Keratinocyte (primary cell): ENCODE measurements around the gene ATP2B2. TPM values are rescaled to one million over a fixed set of nuclear protein-coding genes. Genes with fewer than 3 reads are reported as not detected.

ENCODE experiments used
- DNase-seq: peaks from one replicate; pipeline ENCODE4 v3.0.0-alpha.2; 2011; ENCODE audit warnings: low read depth, missing footprints, low spot score
- FAIRE-seq: peaks from 2 replicates; lab custom pipeline; 2011; peaks lifted over from hg19 to GRCh38; lab: Jason Lieb, UNC
- H2AFZ ChIP-seq: 2 replicates; pipeline ENCODE4 v1.6.0; 2012; ENCODE audit warnings: low read length, control low read depth, inconsistent platforms; ENCODE audit not compliant: control insufficient read depth
- H3K27ac ChIP-seq: 2 replicates; pipeline ENCODE4 v1.5.1; 2011; ENCODE audit warnings: low read length; ENCODE audit not compliant: control insufficient read depth, insufficient read depth
- H3K27me3 ChIP-seq: 3 replicates; pipeline ENCODE4 v1.6.0; 2011; ENCODE audit warnings: low read length; ENCODE audit not compliant: control insufficient read depth, insufficient read depth; ENCODE audit errors: extremely low read depth
- H3K36me3 ChIP-seq, 2 experiments: 2 replicates in 1 of 2; 3 replicates in 1 of 2; pipeline ENCODE4 v1.5.1; 2011; ENCODE audit warnings: low read length in 2 of 2, mild to moderate bottlenecking in 1 of 2; ENCODE audit not compliant: control insufficient read depth in 2 of 2, insufficient read depth in 2 of 2; ENCODE audit errors: extremely low read depth in 1 of 2
- H3K4me1 ChIP-seq: 3 replicates; pipeline ENCODE4 v1.5.1; 2011; ENCODE audit warnings: low read length; ENCODE audit not compliant: control insufficient read depth, insufficient read depth; ENCODE audit errors: extremely low read depth
- H3K4me2 ChIP-seq: 3 replicates; pipeline ENCODE4 v1.6.0; 2011; ENCODE audit warnings: low read depth, low read length; ENCODE audit not compliant: control insufficient read depth, insufficient read depth; ENCODE audit errors: extremely low read depth
- H3K4me3 ChIP-seq, 3 experiments: fragments of 200-600 bp in 1 of 3; sonication (generic) in 1 of 3; 2 replicates in 2 of 3; 3 replicates in 1 of 3; pipeline ENCODE4 v1.5.1; 2011 to 2016; ENCODE audit warnings: low read length in 3 of 3, mild to moderate bottlenecking in 3 of 3, control low read depth in 2 of 3, inconsistent platforms in 1 of 3, low read depth in 1 of 3, mixed read lengths in 1 of 3, mixed run types in 1 of 3, moderate library complexity in 1 of 3; ENCODE audit not compliant: control insufficient read depth in 2 of 3, insufficient read depth in 2 of 3; ENCODE audit errors: extremely low read depth in 1 of 3
- H3K79me2 ChIP-seq: 2 replicates; pipeline ENCODE4 v1.6.0; 2012; ENCODE audit warnings: low read length; ENCODE audit not compliant: control insufficient read depth, insufficient read depth
- H3K9ac ChIP-seq: 3 replicates; pipeline ENCODE4 v1.6.0; 2011; ENCODE audit warnings: low read length; ENCODE audit not compliant: control insufficient read depth, insufficient read depth; ENCODE audit errors: extremely low read depth
- H3K9me1 ChIP-seq: 3 replicates; pipeline ENCODE4 v1.6.0; 2011; ENCODE audit warnings: low read length; ENCODE audit not compliant: control insufficient read depth, insufficient read depth; ENCODE audit errors: extremely low read depth
- H3K9me3 ChIP-seq: 2 replicates; pipeline ENCODE4 v1.5.1; 2012; ENCODE audit warnings: low read depth, low read length; ENCODE audit not compliant: control insufficient read depth
- H4K20me1 ChIP-seq: 3 replicates; pipeline ENCODE4 v1.6.0; 2011; ENCODE audit warnings: low read length; ENCODE audit not compliant: control insufficient read depth, insufficient read depth; ENCODE audit errors: extremely low read depth
- EZH2 ChIP-seq: IDR thresholded peaks from one replicate; pipeline ENCODE4 v1.6.1; 2012; ENCODE audit warnings: inconsistent platforms, mild to moderate bottlenecking, low read length, moderate library complexity
- dilution Hi-C: fragments of 300-500 bp; cut with MboI; formaldehyde crosslinking; loops from one replicate; pipeline ENCODE4 v1.7.0; 2020; ENCODE audit warnings: low sequenced_read_pairs; ENCODE audit not compliant: extremely low pct_ligation_motif_present
- polyA plus RNA-seq, 5 experiments: library from polyadenylated mRNA; depleted of rRNA in 3 of 5; stranded (reverse) in 3 of 5; stranded (forward) in 1 of 5; unstranded in 1 of 5; fragments of >200 nt; gene quantifications; 1 replicate in 1 of 5; 2 replicates in 3 of 5; 3 replicates in 1 of 5; pipeline versions ENCODE4 v1.2.1 to v1.2.3, GENCODE V29; 2011 to 2012; ENCODE audit warnings: missing spikeins in 2 of 5, low read depth in 1 of 5, low replicate concordance in 1 of 5
- TF ChIP-seq, protein P1 (sequence below), 3 experiments: IDR thresholded peaks in 1 of 3; conservative IDR thresholded peaks in 1 of 3; optimal IDR thresholded peaks in 1 of 3; 2 replicates in 2 of 3; 3 replicates in 1 of 3; pipeline versions ENCODE3 to v1.5.1; 2011; ENCODE audit warnings: low read length in 3 of 3, mild to moderate bottlenecking in 3 of 3, moderate library complexity in 2 of 3, control low read depth in 1 of 3, inconsistent platforms in 1 of 3; ENCODE audit not compliant: insufficient read depth in 2 of 3; ENCODE audit errors: extremely low read depth in 1 of 3

Gene ATP2B2
- polyA plus RNA-seq, 1 donor (not counting 4 experiments of a cell fraction or from before 2014, with no cell fraction given), result not detected

DNA sequence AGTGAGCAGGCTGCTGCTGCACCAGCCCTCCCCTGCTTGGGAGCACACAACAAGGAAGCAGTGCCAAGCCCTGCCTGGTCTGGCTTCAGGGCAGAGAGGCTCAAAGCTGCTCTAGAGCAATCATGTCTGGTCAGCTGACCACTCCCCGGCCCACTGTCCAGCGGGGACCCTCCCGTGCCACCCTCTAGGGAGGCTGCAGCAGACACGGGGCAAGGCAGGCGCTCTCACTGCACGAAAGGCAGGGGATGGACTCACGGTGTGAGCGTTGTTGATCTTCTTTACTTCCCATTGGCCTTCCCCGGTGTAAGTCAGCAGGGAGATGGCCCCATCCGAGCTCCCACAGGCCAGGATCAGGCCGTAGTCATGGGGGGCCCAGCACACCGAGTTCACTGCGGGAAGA is 193.7 kb downstream of the ATP2B2 start:
- no peaks in the 10 kb centered on the region for H3K9me1 ChIP-seq
- H3K27ac ChIP-seq, result no peak overlapping the region
- dilution Hi-C loops, result no loop called here
- no peaks in the 10 kb centered on the region for H3K9me3 ChIP-seq
- H4K20me1 ChIP-seq, result peaks cover 2% of the 10 kb centered on the region
- FAIRE-seq (no peak), DNase-seq (no peak)
- H3K4me1 ChIP-seq, result no peaks in the 10 kb centered on the region
- no peaks in the 10 kb centered on the region for H3K27me3 ChIP-seq
- H2AFZ ChIP-seq, result no peak overlapping the region
- peaks cover 40 to 51% of the 10 kb centered on the region in 2 experiments for H3K36me3 ChIP-seq
- H3K4me3 ChIP-seq, result no peak overlapping the region
- TF ChIP-seq, protein P1, sequence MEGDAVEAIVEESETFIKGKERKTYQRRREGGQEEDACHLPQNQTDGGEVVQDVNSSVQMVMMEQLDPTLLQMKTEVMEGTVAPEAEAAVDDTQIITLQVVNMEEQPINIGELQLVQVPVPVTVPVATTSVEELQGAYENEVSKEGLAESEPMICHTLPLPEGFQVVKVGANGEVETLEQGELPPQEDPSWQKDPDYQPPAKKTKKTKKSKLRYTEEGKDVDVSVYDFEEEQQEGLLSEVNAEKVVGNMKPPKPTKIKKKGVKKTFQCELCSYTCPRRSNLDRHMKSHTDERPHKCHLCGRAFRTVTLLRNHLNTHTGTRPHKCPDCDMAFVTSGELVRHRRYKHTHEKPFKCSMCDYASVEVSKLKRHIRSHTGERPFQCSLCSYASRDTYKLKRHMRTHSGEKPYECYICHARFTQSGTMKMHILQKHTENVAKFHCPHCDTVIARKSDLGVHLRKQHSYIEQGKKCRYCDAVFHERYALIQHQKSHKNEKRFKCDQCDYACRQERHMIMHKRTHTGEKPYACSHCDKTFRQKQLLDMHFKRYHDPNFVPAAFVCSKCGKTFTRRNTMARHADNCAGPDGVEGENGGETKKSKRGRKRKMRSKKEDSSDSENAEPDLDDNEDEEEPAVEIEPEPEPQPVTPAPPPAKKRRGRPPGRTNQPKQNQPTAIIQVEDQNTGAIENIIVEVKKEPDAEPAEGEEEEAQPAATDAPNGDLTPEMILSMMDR (optimal IDR thresholded peaks at IDR 0.05 in 1 of 3, IDR thresholded peaks at IDR 0.05 in 1 of 3, conservative IDR thresholded peaks at IDR 0.05 in 1 of 3; ENCODE audit: extremely low read depth in 1 of 3, insufficient read depth in 2 of 3, low read length in 3 of 3), result no peak
- TF ChIP-seq EZH2, result no peak
- no peak overlapping the region for H3K9ac ChIP-seq
- no peaks in the 10 kb centered on the region for H3K79me2 ChIP-seq
- no peak overlapping the region for H3K4me2 ChIP-seq

DNA sequence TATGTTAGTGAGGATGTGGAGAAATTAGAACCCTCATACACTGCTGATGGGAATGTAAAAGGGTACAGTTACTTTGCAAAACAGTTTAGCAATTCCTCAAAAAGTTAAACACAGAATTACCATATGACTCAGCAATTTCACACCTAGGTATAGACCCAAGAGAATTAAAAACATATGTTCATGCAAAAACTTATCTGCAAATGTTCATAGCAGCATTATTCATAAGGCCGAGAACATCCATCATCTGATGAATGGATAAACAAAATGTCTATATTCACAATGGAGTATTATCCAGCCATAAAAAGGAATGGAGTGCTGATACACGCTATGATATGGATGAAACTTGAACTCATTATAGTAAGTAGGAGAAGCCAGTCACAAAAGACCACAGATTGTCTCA is 194.8 kb downstream of the ATP2B2 start:
- dilution Hi-C loops, result no loop called here
- no peaks in the 10 kb centered on the region for H3K4me1 ChIP-seq
- no peak for DNase-seq
- H3K4me3 ChIP-seq, result no peak overlapping the region
- TF ChIP-seq EZH2, result no peak
- TF ChIP-seq, protein P1 (optimal IDR thresholded peaks at IDR 0.05 in 1 of 3, IDR thresholded peaks at IDR 0.05 in 1 of 3, conservative IDR thresholded peaks at IDR 0.05 in 1 of 3; ENCODE audit: extremely low read depth in 1 of 3, insufficient read depth in 2 of 3, low read length in 3 of 3), result no peak
- no peaks in the 10 kb centered on the region for H3K9me1 ChIP-seq
- H3K27me3 ChIP-seq, result no peaks in the 10 kb centered on the region
- H2AFZ ChIP-seq, result no peak overlapping the region
- peaks cover 35 to 47% of the 10 kb centered on the region in 2 experiments for H3K36me3 ChIP-seq
- peaks cover 2% of the 10 kb centered on the region for H4K20me1 ChIP-seq
- no peaks in the 10 kb centered on the region for H3K9me3 ChIP-seq
- no peaks in the 10 kb centered on the region for H3K79me2 ChIP-seq
- no peak overlapping the region for H3K4me2 ChIP-seq
- no peak for FAIRE-seq
- no peak overlapping the region for H3K9ac ChIP-seq
- no peak overlapping the region for H3K27ac ChIP-seq
